ENCODE results near the gene CCDC8.
"Not testable (repeated sequence)": the region's sequence is repeated elsewhere in the genome, so short reads cannot be mapped to it uniquely, and the experiment has no call there.

CCDC8 gene, protein sequence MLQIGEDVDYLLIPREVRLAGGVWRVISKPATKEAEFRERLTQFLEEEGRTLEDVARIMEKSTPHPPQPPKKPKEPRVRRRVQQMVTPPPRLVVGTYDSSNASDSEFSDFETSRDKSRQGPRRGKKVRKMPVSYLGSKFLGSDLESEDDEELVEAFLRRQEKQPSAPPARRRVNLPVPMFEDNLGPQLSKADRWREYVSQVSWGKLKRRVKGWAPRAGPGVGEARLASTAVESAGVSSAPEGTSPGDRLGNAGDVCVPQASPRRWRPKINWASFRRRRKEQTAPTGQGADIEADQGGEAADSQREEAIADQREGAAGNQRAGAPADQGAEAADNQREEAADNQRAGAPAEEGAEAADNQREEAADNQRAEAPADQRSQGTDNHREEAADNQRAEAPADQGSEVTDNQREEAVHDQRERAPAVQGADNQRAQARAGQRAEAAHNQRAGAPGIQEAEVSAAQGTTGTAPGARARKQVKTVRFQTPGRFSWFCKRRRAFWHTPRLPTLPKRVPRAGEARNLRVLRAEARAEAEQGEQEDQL

GRCh38 chr19:46413262-46414031 lies at the start of gene CCDC8:
CCDC8 (minus strand) TSS chr19:46413564; CDS start chr19:46412810, 754 bp downstream.
- no peak for DNase-seq

DNA sequence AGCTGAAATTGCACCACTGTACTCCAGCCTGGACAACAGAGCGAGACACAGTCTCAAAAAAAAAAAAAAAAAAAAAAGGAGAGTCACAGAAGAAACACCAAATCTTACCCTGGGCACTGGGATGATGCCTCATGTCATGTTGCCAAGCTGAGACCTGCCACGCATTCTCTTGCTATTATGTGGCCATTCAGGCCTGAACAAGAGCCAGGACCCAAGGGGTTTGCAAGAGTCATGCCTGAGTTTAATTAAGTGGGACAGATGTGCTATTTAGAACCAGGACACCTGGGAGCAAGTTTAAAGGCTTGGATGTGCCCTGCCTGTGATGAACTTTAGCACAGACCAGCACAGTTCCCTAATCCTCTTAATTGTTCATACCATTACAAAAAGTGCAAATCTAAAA lies 48.2 kb upstream of the CCDC8 start:
- peak; percentile 16 for DNase-seq

GRCh38 chr19:46460981-46461380 lies 47.6 kb upstream of the CCDC8 start:
- DNase-seq, result no peak

DNA sequence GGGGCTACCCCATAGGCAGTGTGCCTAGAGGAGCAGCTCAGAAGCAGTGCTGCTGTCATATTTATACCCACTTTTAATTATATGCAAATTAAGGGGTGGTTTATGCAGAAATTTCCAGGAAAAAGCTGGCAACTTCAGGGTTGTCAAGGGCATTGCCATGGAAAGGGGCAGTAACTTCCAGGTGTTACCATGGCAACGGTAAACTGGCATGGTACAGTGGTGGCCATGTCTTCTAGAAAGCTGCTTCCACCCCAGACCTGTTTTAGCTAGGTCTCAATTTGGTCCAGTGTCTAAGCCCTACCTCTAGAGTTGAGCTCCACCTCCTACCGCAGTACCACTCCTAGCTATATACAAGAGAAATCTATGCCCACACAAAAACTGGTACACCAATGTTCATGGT lies 46.7 kb upstream of the CCDC8 start:
- no peak for DNase-seq

GRCh38 chr19:46456930-46457329 lies 43.6 kb upstream of the CCDC8 start:
- DNase-seq, result no peak

- no peak for DNase-seq
Measured at GRCh38 chr19:46454244-46454643, 40.9 kb upstream of the CCDC8 start.

- peak; percentile 15 for DNase-seq
Measured at GRCh38 chr19:46453661-46454060, 40.3 kb upstream of the CCDC8 start.

- DNase-seq, result no peak
Measured at GRCh38 chr19:46452186-46452585, 38.8 kb upstream of the CCDC8 start.

- DNase-seq, result peak; percentile 82
Measured at GRCh38 chr19:46451352-46451751, 38.0 kb upstream of the CCDC8 start.

DNA sequence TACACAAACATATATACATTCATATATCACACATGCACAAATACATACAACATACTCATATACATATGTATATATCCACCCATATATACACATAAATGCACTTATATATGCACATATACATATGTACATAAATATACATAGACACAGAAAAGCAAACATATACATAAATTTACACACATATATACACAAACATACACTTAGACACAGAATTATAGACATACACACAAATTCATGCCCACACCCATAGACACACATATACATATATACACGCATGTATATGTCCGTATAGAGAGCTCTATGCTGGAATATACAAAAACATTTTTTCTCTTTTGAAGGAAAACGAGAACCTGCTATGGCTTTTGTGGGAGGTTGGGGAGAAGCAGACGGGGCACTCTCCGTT lies 37.4 kb upstream of the CCDC8 start:
- no peak for DNase-seq

GRCh38 chr19:46449228-46449627 lies 35.9 kb upstream of the CCDC8 start:
- no peak for DNase-seq

DNA sequence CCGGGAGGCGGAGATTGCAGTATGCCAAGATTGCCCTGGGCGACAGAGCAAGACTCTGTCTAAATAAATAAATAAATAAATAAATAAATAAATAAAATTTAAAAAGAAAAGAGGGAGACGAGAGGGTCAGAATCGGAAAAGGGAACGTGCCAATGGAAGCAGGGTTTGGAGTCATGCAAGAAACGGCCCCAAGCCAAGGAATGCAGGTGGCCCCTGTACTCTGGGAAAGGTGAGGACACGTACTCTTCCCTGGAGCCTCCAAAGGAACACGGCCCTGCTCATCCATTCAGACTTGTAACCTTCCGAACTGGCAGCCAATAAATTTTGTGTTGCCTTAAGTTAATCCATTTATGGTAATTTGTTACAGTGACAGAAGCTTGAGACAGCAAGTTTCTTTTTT lies 35.2 kb upstream of the CCDC8 start:
- DNase-seq, result no peak

DNA sequence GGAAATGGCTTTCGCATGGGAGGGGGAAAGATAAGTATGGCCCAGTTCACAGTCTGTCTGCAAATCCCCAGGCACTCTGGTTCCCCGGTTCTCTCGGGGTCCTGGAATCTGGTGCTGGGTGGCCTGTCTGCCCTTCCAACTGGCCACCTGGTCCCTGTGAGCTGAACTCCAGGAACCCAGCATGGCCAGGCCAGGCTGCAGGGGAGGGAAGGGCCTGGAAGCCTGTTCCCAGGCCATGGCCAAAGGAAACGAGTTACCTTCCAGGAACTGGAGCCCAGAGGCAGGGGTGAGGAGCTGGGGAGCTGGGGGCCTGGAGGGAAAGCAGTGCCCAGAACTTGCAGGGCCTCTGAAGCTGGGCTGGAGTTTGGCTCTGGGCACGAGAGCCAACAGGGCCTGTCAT lies 34.5 kb upstream of the CCDC8 start:
- no peak for DNase-seq

- DNase-seq, result no peak
Measured at GRCh38 chr19:46447006-46447405, 33.6 kb upstream of the CCDC8 start.

GRCh38 chr19:46446021-46446420 lies 32.7 kb upstream of the CCDC8 start:
- no peak for DNase-seq

DNA sequence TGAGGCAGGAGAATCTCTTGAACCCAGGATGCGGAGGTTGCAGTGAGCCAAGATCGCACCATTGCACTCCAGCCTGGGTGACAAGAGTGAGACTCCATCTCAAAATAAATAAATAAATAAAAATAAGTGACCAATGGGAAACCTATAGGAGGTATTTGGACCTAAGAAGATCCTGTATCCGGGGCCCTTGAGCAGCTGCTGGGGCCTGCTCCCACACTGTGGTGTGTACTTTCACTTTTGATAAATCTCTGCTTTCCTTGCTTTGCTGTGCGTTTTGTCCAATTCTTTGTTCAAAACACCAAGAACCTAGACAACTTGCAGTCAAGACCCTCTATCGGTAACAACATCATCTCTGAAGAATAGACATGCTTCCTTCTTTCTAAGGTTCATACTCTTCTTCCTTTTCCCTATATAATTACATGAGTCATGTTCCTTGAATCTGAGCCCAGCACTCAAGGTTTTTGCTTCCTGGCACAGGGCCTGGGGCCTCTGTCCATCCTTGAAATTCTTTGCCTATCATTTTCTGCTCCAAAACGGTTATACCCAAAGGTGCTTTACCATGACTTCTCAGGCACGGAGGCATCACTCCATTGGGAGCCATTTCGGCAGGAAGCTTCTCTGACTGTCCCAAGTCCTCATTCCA lies 29.6 kb upstream of the CCDC8 start:
- DNase-seq, result no peak

DNA sequence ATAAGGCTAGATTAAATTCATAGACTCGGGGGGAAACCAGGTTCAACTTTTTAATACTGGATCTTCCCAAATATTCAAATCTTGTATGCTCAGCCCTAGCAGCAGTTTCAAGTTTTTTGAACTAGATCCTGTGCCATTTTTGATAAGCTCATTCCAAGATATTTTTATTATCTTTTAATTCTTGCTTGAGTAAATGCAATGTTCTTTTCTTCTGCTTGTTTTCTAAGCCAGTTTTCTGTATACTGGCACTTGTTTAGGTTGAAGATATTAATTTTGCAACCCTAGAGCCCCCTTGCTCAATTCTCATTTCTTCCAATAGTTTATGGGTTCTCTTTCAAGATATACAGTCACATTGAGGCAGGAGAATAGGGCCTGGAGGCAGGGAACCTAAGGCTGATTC lies 28.5 kb upstream of the CCDC8 start:
- DNase-seq, result no peak

GRCh38 chr19:46435689-46436088 lies 22.3 kb upstream of the CCDC8 start:
- not testable (repeated sequence) for DNase-seq

DNA sequence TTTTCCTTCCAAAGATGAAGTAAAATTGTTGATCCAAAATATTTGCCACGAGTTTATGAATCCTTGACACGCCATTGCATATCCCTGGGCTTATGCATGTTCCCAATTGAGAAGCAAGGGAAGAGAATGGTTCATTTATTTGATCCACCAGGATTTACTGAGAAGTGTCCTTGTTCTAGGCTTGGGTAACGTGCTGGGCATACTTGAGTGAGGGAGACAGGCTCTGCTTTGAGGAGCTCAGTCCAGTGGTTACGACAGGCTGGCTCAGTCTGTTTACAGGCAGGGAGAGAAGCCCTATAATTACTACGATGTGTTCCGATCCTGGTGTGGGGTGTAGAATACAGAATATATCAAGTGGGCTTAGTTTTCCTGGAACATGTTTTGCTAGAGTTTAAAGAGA lies 21.6 kb upstream of the CCDC8 start:
- no peak for DNase-seq

DNA sequence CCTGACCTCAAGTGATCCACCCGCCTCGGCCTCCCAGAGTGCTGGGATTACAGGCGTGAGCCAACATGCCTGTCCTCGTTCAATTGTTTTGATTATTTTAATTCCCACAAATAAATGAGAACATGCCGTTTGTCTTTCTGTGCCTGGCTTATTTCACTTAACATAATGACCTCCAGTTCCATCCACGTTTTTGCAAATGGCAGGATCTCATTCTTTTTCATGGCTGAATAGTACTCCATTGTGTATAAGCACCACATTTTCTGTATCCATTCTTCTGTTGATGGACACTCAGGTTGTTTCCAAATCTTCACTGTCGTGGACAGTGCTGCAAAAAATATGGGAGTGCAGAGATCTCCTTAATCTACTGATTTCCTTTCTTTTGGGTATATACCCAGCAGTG lies 20.1 kb upstream of the CCDC8 start:
- DNase-seq, result not testable (repeated sequence)

DNA sequence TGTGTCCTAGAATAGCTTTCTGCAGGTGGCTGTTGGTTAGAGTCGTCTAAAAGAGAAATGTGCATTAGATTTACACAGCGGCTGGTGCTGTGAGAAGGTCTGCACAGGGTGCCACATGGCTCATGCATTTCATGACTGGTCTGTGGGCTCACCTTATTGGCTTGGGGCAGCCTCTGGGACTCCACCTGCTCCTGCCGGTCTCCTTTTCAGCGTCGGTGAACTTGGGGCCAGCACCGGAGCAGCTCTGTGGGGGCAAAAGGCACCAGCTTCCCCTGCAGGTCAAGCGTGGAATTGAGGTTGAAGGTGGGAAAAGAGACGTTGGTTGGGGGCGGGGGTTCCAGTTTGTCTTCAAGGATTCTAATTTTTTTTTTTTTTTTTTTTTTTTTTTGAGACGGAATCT lies 18.5 kb upstream of the CCDC8 start:
- DNase-seq, result no peak

DNA sequence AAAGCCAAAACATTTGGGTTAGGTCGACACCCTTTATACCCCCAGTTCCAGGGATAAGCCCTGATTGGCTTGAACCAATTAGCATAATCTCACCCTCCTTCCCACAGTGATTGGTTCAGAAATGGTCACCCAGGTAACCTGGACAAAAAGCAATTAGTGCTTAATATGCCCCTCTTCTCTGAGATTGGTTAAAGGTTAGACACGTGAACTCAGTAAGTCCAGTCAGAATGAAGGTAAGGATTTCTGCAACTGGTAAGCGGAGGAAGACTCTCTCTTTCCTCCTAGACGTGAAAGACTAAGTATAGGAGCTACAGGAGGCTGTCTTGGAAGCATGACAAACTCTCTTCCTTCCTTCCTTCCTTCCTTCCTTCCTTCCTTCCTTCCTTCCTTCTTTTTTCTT lies 16.6 kb upstream of the CCDC8 start:
- no peak for DNase-seq

Measured in NCI-H1694 (cell line).